GM12878 (cell line): ENCODE measurements around the gene TM9SF2. TPM values are rescaled to one million over a fixed set of nuclear protein-coding genes. Genes with fewer than 3 reads are reported as not detected.

Experiments
- ATAC-seq: fragments of 200-7000 bp; cut with Tn5 transposase; 3 replicates; pipeline ENCODE4 v1.9.1; 2020; ENCODE audit warnings: mild to moderate bottlenecking, moderate library complexity
- BruUV-seq: library from RNA; stranded (reverse); fragments of 400-500 nt; replicated peaks from 2 replicates; lab custom pipeline; 2021; lab: Mats Ljungman, UMichigan
- CTCF ChIA-PET: fragments of 300-600 bp; sonication (Branson Sonifier 250); formaldehyde crosslinking; extraction: SDS; loops from one replicate; lab custom pipeline; 2021; ENCODE audit warnings: inconsistent platforms; lab: Yijun Ruan, JAX
- POLR2A ChIA-PET: fragments of 350-600 bp; formaldehyde crosslinking; extraction: SDS; loops from one replicate; lab custom pipeline; 2021; ENCODE audit warnings: inconsistent platforms; lab: Charles Lee
- RAD21 ChIA-PET: fragments of 300-600 bp; sonication (Branson Sonifier 250); formaldehyde crosslinking; loops from one replicate; lab custom pipeline; 2023; ENCODE audit warnings: antibody characterized with exemption; ENCODE audit not compliant: unreplicated experiment; lab: Charles Lee
- SMC1A ChIA-PET: fragments of 300-600 bp; sonication (Branson Sonifier 250); formaldehyde crosslinking; loops from one replicate; lab custom pipeline; 2023; ENCODE audit not compliant: unreplicated experiment, uncharacterized antibody; lab: Charles Lee
- DNase-seq: peaks from one replicate; pipeline ENCODE4 v3.0.0-alpha.2; 2011; ENCODE audit warnings: low read depth, low spot score
- FAIRE-seq: peaks from 3 replicates; lab custom pipeline; 2011; peaks lifted over from hg19 to GRCh38; lab: Jason Lieb, UNC
- H2AFZ ChIP-seq: 2 replicates; pipeline ENCODE4 v1.6.0; 2011; ENCODE audit warnings: low read depth, low read length, control low read depth; ENCODE audit not compliant: control insufficient read depth
- H3K27ac ChIP-seq: 2 replicates; pipeline ENCODE4 v1.5.1; 2011; ENCODE audit warnings: control low read depth; ENCODE audit not compliant: control insufficient read depth, insufficient read depth
- H3K27me3 ChIP-seq, 2 experiments: replicated peaks in 1 of 2; 2 replicates each; pipeline versions ENCODE4 v1.6.0 to v1.6.1; 2011; ENCODE audit warnings: low read length in 1 of 2; ENCODE audit not compliant: control insufficient read depth in 2 of 2, insufficient read depth in 2 of 2
- H3K36me3 ChIP-seq, 2 experiments: 2 replicates each; pipeline ENCODE4 v1.5.1; 2011; ENCODE audit warnings: low read length in 1 of 2; ENCODE audit not compliant: control insufficient read depth in 2 of 2, insufficient read depth in 2 of 2
- H3K4me1 ChIP-seq: 2 replicates; pipeline ENCODE4 v1.6.1; 2011; ENCODE audit warnings: mild to moderate bottlenecking, low read length, moderate library complexity, mixed read lengths; ENCODE audit not compliant: control insufficient read depth, insufficient read depth
- H3K4me2 ChIP-seq: 2 replicates; pipeline ENCODE4 v1.6.0; 2011; ENCODE audit warnings: control low read depth; ENCODE audit not compliant: control insufficient read depth, insufficient read depth
- H3K4me3 ChIP-seq: fragments of 200-600 bp; sonication (generic); 2 replicates; pipeline ENCODE4 v1.5.1; 2016
- H3K79me2 ChIP-seq: 2 replicates; pipeline ENCODE4 v1.6.0; 2011; ENCODE audit warnings: low read length; ENCODE audit not compliant: control insufficient read depth, insufficient read depth
- H3K9ac ChIP-seq: 2 replicates; pipeline ENCODE4 v1.8.0; 2011; ENCODE audit warnings: low read length, control low read depth, mixed read lengths; ENCODE audit not compliant: control insufficient read depth, insufficient read depth
- H3K9me3 ChIP-seq: replicated peaks from 3 replicates; pipeline ENCODE4 v1.5.1; 2011; ENCODE audit warnings: mild to moderate bottlenecking, low read length; ENCODE audit not compliant: control insufficient read depth, insufficient read depth
- H4K20me1 ChIP-seq: 2 replicates; pipeline ENCODE4 v1.6.0; 2011; ENCODE audit not compliant: control insufficient read depth, insufficient read depth
- BHLHE40 ChIP-seq, 2 experiments: fragments of 450-650 bp in 1 of 2; IDR thresholded peaks; 2 replicates each; pipeline ENCODE4 v1.6.1; 2011 to 2017; ENCODE audit warnings: low read depth in 2 of 2, borderline replicate concordance in 1 of 2, improper control_type of control experiment in 1 of 2, low read length in 1 of 2, mild to moderate bottlenecking in 1 of 2
- HDAC6 ChIP-seq: fragments of 200-600 bp; sonication (generic); IDR thresholded peaks from one replicate; pipeline ENCODE4 v1.8.0; 2017; ENCODE audit warnings: antibody characterized with exemption; ENCODE audit not compliant: unreplicated experiment
- MEF2B ChIP-seq: fragments of 450-650 bp; IDR thresholded peaks from 2 replicates; pipeline ENCODE4 v1.6.1; 2018; ENCODE audit warnings: mild to moderate bottlenecking, moderate library complexity; ENCODE audit not compliant: partially characterized antibody, poor library complexity, severe bottlenecking
- NFIC ChIP-seq: IDR thresholded peaks from 2 replicates; pipeline ENCODE4 v1.6.1; 2012; ENCODE audit warnings: low read depth, mild to moderate bottlenecking, inconsistent platforms, low read length, moderate library complexity
- PML ChIP-seq: IDR thresholded peaks from 2 replicates; pipeline ENCODE4 v1.6.1; 2012; ENCODE audit warnings: low read length, inconsistent platforms
- RAD21 ChIP-seq: IDR thresholded peaks from 2 replicates; pipeline ENCODE4 v1.6.1; 2011; ENCODE audit warnings: mild to moderate bottlenecking, low read depth, low read length, moderate library complexity; ENCODE audit not compliant: insufficient read depth
- SIN3A ChIP-seq: IDR thresholded peaks from 2 replicates; pipeline ENCODE4 v1.6.1; 2012; ENCODE audit warnings: low read depth, low read length, improper control_type of control experiment
- STAT3 ChIP-seq: IDR thresholded peaks from 2 replicates; pipeline ENCODE4 v1.6.1; 2011; ENCODE audit warnings: low read depth, low read length, improper control_type of control experiment
- TARDBP ChIP-seq: IDR thresholded peaks from 2 replicates; pipeline ENCODE4 v1.6.1; 2016; ENCODE audit warnings: borderline replicate concordance
- TCF3 ChIP-seq: IDR thresholded peaks from 2 replicates; pipeline ENCODE4 v1.6.1; 2012; ENCODE audit warnings: low read depth, mild to moderate bottlenecking, low read length, borderline replicate concordance; ENCODE audit not compliant: insufficient read depth
- ZNF384 ChIP-seq: IDR thresholded peaks from 2 replicates; pipeline ENCODE4 v1.6.1; 2012; ENCODE audit warnings: low read depth, mild to moderate bottlenecking, low read length, improper control_type of control experiment, borderline replicate concordance
- WGBS: methylation state at CpG from one replicate; pipeline ENCODE4 v1.1.6; 2016; ENCODE audit warnings: low lambda C conversion rate; ENCODE audit not compliant: insufficient replicate concordance, insufficient coverage; ENCODE audit errors: missing lambda C conversion rate; 5-methylcytosine and 5-hydroxymethylcytosine counted together
- in situ Hi-C: fragments of 300-500 bp; cut with MboI; formaldehyde crosslinking; loops from 9 replicates; pipeline ENCODE4 v1.14.3; 2018; ENCODE audit warnings: mixed read lengths
- intact Hi-C: fragments of 100-400 bp; cut with micrococcal nuclease; formaldehyde crosslinking; loops from one replicate; pipeline ENCODE4 v1.14.2; 2022; ENCODE audit not compliant: unreplicated experiment
- polyA plus RNA-seq, 11 experiments: library from polyadenylated mRNA; depleted of rRNA in 4 of 11; unstranded in 6 of 11; stranded (reverse) in 5 of 11; fragments of >200 nt; fragmentation: Nextera tagmentation in 4 of 11; fragmentation: Illumina TruSeq in 1 of 11; extraction: Ambion mirVana in 4 of 11; extraction: Trizol in 1 of 11; gene quantifications; 1 replicate in 1 of 11; 2 replicates in 10 of 11; pipeline versions ENCODE4 v1.2.1 to v1.2.3, GENCODE V29; 2011 to 2016; ENCODE audit warnings: inconsistent platforms in 2 of 11, missing spikeins in 2 of 11, low read depth in 1 of 11
- total RNA-seq, 4 experiments: library from RNA; depleted of rRNA in 3 of 4; stranded (reverse); fragments of >200 nt in 3 of 4; fragmentation: Illumina TruSeq in 1 of 4; extraction: Trizol in 1 of 4; gene quantifications; 2 replicates each; pipeline versions ENCODE4 v1.2.1 to v1.2.3, GENCODE V29; 2013 to 2021
- TF ChIP-seq, protein P1 (sequence below): fragments of 450-650 bp; IDR thresholded peaks from 2 replicates; pipeline ENCODE4 v1.6.1; 2014; ENCODE audit warnings: mild to moderate bottlenecking
- TF ChIP-seq, protein P2 (sequence below): fragments of 450-650 bp; IDR thresholded peaks from 2 replicates; pipeline ENCODE4 v1.6.1; 2016; ENCODE audit warnings: mild to moderate bottlenecking
- TF ChIP-seq, protein P3 (sequence below), 3 experiments: IDR thresholded peaks in 2 of 3; conservative IDR thresholded peaks in 1 of 3; 2 replicates each; pipeline ENCODE4 v1.5.1; 2011; ENCODE audit warnings: low read depth in 3 of 3, low read length in 3 of 3, mild to moderate bottlenecking in 3 of 3, control low read depth in 2 of 3, moderate library complexity in 2 of 3, inconsistent platforms in 1 of 3, mixed read lengths in 1 of 3; ENCODE audit not compliant: control insufficient read depth in 2 of 3, insufficient read depth in 1 of 3; ENCODE audit errors: extremely low read depth in 1 of 3
- TF ChIP-seq, protein P4 (sequence below): fragments of 450-650 bp; formaldehyde crosslinking; IDR thresholded peaks from 2 replicates; pipeline ENCODE4 v1.4.0; 2022; ENCODE audit warnings: mild to moderate bottlenecking, moderate library complexity

The TM9SF2 gene
- total and polyA plus RNA-seq, 10 of the 15 experiments (the other 5 are each of a cell fraction or from before 2014, with no cell fraction given) = 34.6 to 128 (median 79.2) TPM

DNA sequence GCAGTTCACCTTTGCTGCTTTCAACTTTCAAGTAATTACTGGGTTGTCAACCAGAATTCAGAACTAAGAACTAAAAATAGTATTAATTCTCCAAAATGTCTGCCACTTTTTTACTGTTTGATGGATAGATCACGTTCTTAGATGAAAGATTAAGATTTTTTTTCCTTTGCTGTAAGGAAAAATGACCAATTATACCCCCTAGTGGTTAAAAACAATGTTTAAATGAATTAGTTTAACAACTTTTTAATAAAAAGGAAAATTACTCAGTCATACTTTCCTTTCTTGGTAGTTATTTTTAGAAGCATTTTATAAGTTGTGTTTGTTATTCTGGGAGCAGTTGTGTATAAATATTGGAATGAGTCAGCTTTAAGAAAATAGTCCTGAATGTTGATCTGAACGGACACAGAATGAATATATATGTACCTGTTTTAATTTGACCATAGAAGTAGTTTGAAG is 4.6 kb downstream of the TM9SF2 start:
- Histone ChIP-seq H4K20me1 (no peaks in the 10 kb centered on the region), H2AFZ (no peak overlapping the region), H3K4me1 (peaks cover 12% of the 10 kb centered on the region), H3K4me2 (peak overlapping the region; percentile 84), H3K79me2 (peaks cover 98% of the 10 kb centered on the region), H3K27me3 (no peaks in the 10 kb centered on the region), H3K9ac (peak overlapping the region; percentile 24; the same call in 1 of the 2 replicates), H3K4me3 (peak overlapping the region; percentile 93), H3K9me3 (peaks cover 13% of the 10 kb centered on the region), H3K36me3 (peaks cover 6 to 15% of the 10 kb centered on the region in 2 experiments), H3K27ac (peak overlapping the region; percentile 34)
- FAIRE-seq = no peak
- intact Hi-C loops (loop anchor here (2.0 to 10.0 kb wide), 3 partner anchors 37 to 201 kb away; partner anchors contain the start of gene GPR183), in situ Hi-C loops (no loop called here)
- ATAC-seq = no peak; the same call in 2 of the 3 replicates
- DNase-seq = no peak
- ChIA-PET CTCF (interaction anchor here (0.6 to 7.6 kb wide), 37 partner anchors 9 to 1086 kb away, joined by 3 to 97 read pairs (median 4); partner anchors contain the start of genes CLYBL and UBAC2), RAD21 (interaction anchor here (0.6 to 5.7 kb wide), 16 partner anchors 10 to 329 kb away, joined by 3 to 44 read pairs (median 4); no protein-coding TSS in a partner anchor), POLR2A (interaction anchor here (0.8 to 2.0 kb wide), 4 partner anchors 9 to 84 kb away, joined by 3 to 5 read pairs (median 4); no protein-coding TSS in a partner anchor), SMC1A (interaction anchor here (0.8 to 8.4 kb wide), 19 partner anchors 10 to 236 kb away, joined by 3 to 94 read pairs (median 6); no protein-coding TSS in a partner anchor)
- no TSS peak for BruUV-seq
- 0% methylated on average over 2 of the region's 2 CpGs for WGBS
- TF ChIP-seq RAD21 (no peak), TCF3 (no peak), STAT3 (no peak), TARDBP (no peak), ZNF384 (peak; percentile 32; the same call in 1 of the 2 replicates), SIN3A (no peak), PML (peak; percentile 50; the same call in 1 of the 2 replicates), BHLHE40 (IDR thresholded peaks at IDR 0.05; ENCODE audit: borderline replicate concordance in 1 of 2, low read depth in 2 of 2, low read length in 1 of 2) (peak in 1 of 2 experiments; percentile 68; a peak in 1 of 4 replicates), NFIC (0 out of 2 replicates have a peak, but pooled peaks have one; percentile 30), MEF2B (peak; percentile 16), HDAC6 (no peak)
- TF ChIP-seq, protein P1, sequence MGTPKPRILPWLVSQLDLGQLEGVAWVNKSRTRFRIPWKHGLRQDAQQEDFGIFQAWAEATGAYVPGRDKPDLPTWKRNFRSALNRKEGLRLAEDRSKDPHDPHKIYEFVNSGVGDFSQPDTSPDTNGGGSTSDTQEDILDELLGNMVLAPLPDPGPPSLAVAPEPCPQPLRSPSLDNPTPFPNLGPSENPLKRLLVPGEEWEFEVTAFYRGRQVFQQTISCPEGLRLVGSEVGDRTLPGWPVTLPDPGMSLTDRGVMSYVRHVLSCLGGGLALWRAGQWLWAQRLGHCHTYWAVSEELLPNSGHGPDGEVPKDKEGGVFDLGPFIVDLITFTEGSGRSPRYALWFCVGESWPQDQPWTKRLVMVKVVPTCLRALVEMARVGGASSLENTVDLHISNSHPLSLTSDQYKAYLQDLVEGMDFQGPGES = no peak
- TF ChIP-seq, protein P2, sequence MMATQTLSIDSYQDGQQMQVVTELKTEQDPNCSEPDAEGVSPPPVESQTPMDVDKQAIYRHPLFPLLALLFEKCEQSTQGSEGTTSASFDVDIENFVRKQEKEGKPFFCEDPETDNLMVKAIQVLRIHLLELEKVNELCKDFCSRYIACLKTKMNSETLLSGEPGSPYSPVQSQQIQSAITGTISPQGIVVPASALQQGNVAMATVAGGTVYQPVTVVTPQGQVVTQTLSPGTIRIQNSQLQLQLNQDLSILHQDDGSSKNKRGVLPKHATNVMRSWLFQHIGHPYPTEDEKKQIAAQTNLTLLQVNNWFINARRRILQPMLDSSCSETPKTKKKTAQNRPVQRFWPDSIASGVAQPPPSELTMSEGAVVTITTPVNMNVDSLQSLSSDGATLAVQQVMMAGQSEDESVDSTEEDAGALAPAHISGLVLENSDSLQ = peak; percentile 24; the same call in 1 of the 2 replicates
- TF ChIP-seq, protein P3, sequence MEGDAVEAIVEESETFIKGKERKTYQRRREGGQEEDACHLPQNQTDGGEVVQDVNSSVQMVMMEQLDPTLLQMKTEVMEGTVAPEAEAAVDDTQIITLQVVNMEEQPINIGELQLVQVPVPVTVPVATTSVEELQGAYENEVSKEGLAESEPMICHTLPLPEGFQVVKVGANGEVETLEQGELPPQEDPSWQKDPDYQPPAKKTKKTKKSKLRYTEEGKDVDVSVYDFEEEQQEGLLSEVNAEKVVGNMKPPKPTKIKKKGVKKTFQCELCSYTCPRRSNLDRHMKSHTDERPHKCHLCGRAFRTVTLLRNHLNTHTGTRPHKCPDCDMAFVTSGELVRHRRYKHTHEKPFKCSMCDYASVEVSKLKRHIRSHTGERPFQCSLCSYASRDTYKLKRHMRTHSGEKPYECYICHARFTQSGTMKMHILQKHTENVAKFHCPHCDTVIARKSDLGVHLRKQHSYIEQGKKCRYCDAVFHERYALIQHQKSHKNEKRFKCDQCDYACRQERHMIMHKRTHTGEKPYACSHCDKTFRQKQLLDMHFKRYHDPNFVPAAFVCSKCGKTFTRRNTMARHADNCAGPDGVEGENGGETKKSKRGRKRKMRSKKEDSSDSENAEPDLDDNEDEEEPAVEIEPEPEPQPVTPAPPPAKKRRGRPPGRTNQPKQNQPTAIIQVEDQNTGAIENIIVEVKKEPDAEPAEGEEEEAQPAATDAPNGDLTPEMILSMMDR (IDR thresholded peaks at IDR 0.05 in 2 of 3, conservative IDR thresholded peaks at IDR 0.05 in 1 of 3; ENCODE audit: control insufficient read depth in 2 of 3, extremely low read depth in 1 of 3, insufficient read depth in 1 of 3, low read depth in 3 of 3, low read length in 3 of 3) = peak; percentile 16 to 35 (median 30); a peak in 3 of 6 replicates
- TF ChIP-seq, protein P4, sequence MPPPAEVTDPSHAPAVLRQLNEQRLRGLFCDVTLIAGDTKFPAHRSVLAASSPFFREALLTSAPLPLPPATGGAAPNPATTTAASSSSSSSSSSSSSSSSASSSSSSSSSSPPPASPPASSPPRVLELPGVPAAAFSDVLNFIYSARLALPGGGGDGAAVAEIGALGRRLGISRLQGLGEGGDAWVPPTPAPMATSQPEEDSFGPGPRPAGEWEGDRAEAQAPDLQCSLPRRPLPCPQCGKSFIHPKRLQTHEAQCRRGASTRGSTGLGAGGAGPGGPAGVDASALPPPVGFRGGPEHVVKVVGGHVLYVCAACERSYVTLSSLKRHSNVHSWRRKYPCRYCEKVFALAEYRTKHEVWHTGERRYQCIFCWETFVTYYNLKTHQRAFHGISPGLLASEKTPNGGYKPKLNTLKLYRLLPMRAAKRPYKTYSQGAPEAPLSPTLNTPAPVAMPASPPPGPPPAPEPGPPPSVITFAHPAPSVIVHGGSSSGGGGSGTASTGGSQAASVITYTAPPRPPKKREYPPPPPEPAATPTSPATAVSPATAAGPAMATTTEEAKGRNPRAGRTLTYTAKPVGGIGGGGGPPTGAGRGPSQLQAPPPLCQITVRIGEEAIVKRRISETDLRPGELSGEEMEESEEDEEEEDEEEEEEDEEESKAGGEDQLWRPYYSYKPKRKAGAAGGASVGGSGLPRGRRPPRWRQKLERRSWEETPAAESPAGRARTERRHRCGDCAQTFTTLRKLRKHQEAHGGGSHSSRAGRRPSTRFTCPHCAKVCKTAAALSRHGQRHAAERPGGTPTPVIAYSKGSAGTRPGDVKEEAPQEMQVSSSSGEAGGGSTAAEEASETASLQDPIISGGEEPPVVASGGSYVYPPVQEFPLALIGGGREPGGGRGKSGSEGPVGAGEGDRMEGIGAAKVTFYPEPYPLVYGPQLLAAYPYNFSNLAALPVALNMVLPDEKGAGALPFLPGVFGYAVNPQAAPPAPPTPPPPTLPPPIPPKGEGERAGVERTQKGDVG = no peak
